Subcutaneous adipose tissue (tissue), 4 donors: ENCODE results near the gene IGSF11. TPM values are rescaled to one million over a fixed set of nuclear protein-coding genes. Genes with fewer than 3 reads are reported as not detected.

Source experiments
- total RNA-seq, 4 donors: library from RNA; depleted of rRNA; stranded (reverse); fragments of >200 nt; gene quantifications; one replicate each; pipeline ENCODE4 v1.1.0, GENCODE V29; 2016
- TF ChIP-seq, protein P1 (sequence below): fragments of 450-650 bp; IDR thresholded peaks from one replicate; pipeline ENCODE4 v1.5.1; 2016; ENCODE audit warnings: low read depth, mild to moderate bottlenecking, control low read depth, antibody characterized with exemption, moderate library complexity

The IGSF11 gene
- total RNA-seq, 4 donors from 2014 or later = 1.5 TPM; not detected in 3

- TF ChIP-seq, protein P1, sequence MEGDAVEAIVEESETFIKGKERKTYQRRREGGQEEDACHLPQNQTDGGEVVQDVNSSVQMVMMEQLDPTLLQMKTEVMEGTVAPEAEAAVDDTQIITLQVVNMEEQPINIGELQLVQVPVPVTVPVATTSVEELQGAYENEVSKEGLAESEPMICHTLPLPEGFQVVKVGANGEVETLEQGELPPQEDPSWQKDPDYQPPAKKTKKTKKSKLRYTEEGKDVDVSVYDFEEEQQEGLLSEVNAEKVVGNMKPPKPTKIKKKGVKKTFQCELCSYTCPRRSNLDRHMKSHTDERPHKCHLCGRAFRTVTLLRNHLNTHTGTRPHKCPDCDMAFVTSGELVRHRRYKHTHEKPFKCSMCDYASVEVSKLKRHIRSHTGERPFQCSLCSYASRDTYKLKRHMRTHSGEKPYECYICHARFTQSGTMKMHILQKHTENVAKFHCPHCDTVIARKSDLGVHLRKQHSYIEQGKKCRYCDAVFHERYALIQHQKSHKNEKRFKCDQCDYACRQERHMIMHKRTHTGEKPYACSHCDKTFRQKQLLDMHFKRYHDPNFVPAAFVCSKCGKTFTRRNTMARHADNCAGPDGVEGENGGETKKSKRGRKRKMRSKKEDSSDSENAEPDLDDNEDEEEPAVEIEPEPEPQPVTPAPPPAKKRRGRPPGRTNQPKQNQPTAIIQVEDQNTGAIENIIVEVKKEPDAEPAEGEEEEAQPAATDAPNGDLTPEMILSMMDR = no peak
These were observed 73.7 kb downstream of the IGSF11 start for GRCh38 chr3:118960876-118961450.

DNA sequence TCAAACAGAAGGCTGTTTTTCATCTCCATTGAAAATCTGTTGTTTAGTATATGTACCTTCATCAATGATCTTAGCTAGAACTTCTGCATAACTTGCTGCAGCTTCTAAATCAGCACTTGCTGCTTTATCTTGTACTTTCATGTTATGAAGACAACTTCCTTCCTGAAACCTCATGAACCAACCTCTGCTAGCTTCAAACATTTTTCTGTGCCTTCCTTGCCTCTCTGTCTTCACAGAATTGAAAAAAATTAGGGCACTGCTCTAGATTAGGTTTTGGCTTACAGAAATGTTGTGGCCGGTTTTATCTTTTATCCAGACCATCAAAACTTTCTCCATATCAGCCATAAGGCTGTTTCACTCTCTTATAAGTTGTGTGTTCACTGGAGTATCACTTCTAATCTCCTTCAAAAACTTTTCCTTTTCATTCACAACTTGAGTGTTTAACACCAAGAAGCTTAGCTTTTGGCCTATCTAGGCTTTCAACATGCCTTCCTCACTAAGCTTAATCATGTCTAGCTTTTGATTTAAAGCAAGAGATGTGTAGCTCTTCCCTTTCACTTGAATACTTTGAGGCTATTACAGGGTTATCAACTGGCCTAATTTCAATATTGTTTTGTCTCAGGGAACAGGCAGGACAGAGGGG, 78.6 kb downstream of the IGSF11 start:
- TF ChIP-seq, protein P1 = no peak

DNA sequence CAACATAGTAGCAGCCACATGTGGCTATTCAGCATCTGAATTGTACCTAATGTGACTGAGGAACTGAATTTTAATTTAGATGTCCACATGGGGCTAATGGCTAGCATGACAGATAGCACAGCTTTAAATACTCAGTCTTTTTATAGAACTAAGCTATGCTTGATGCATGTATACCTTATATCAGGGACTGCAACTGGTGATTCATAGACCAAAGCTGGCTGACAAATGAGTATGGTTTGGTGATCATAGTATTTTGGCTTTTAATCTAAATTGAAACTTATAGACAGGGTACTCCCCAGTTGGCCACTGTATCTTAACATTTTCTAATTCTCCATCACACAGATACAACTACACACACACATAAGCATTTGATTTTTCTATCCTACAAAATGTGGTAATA, 83.6 kb downstream of the IGSF11 start:
- TF ChIP-seq, protein P1 = no peak

DNA sequence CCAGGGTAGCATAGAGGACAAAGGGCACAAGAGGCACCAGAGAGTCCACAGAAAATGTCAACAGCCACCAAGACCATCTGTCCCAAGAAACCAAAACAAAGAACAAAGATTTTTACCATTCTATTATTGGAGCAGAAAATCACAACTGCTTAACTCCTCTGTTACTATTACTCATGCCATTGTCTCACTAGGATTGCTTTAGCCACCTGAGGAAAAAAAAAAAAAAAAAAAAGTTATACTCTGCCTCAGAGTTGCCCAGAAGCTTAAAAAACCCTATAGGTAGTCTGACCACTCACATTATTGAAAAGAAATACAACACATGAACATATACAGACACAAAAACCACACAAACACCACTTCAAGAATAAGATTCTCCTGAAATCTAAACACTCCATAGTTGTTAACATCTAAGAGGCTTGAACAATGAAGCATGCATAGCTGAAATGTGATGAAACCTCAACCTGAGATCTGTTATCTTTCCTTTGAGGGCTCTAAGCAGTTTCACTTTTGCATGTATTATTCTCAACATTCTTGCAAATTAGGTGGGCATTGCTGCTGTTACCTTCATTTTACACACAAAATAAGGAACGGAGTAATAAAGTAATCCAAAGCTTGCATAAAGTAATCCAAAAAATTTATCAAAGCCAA, 85.4 kb downstream of the IGSF11 start:
- TF ChIP-seq, protein P1 = no peak

DNA sequence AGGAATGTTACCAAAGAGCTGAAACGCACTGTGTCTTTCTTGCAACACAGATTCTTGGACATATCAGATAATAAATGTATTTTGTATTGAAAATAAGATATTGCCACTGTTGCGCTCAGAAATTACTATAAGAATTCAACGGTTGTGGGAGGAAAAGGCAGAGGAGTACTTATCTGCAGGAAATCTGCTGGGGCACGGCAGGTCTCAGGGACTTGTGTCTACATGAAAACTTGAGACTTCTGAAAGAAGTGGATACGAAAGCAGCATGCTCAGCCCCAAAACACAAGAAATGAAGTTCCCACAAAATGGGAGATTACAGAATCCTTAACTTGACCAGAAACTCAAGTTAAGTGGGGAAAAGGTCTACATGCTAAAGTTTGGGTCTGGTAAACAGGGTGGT, 86.5 kb downstream of the IGSF11 start:
- TF ChIP-seq, protein P1 = no peak

GRCh38 chr3:118946449-118946848, 88.2 kb downstream of the IGSF11 start:
- TF ChIP-seq, protein P1 = no peak

- TF ChIP-seq, protein P1 = no peak
These were observed 88.8 kb downstream of the IGSF11 start for GRCh38 chr3:118945834-118946233.
